Upper lobe of left lung (tissue), 4 donors: Measurements from ENCODE around the gene NLRC4.

Experiments used
- CTCF ChIP-seq, 6 experiments: fragments of 450-650 bp in 4 of 6; fragments of 200-600 bp in 2 of 6; sonication (generic) in 2 of 6; IDR thresholded peaks; one replicate each; pipeline ENCODE4 v1.5.1; 2016 to 2019; ENCODE audit warnings: antibody characterized with exemption in 6 of 6
- POLR2A ChIP-seq, 4 donors: fragments of 450-650 bp; IDR thresholded peaks; one replicate each; pipeline ENCODE4 v1.5.1; 2016 to 2017; ENCODE audit warnings: antibody characterized with exemption in 4 of 4, mild to moderate bottlenecking in 2 of 4
- POLR2AphosphoS5 ChIP-seq, 2 donors: sonication (generic); formaldehyde crosslinking; IDR thresholded peaks; one replicate each; pipeline ENCODE4 v1.5.1; 2017; ENCODE audit warnings: antibody characterized with exemption in 2 of 2

GRCh38 chr2:32192418-32192817, 72.3 kb downstream of the NLRC4 start:
- TF ChIP-seq CTCF (IDR thresholded peaks at IDR 0.05), result no peak
- TF ChIP-seq POLR2A (IDR thresholded peaks at IDR 0.05), result no peak
- no peak for TF ChIP-seq POLR2AphosphoS5 (IDR thresholded peaks at IDR 0.05)
